Stimulated activated CD8-positive, alpha-beta memory T cell treated with anti-CD3 and anti-CD28 coated beads, Interleukin-4, amount 100 ng/mL, for 48 hours (primary cell): ENCODE measurements around the gene CDC37.
"Not testable (repeated sequence)": the region's sequence is repeated elsewhere in the genome, so short reads cannot be mapped to it uniquely, and the experiment has no call there.

ENCODE experiments used
- DNase-seq: peaks from one replicate; pipeline ENCODE4 v3.0.0-alpha.2; 2020

The CDC37 gene

GRCh38 chr19:10393137-10393536 is 10.2 kb downstream of the CDC37 start:
- DNase-seq, result no peak

GRCh38 chr19:10392120-10392519 is 11.2 kb downstream of the CDC37 start:
- DNase-seq, result no peak

DNA sequence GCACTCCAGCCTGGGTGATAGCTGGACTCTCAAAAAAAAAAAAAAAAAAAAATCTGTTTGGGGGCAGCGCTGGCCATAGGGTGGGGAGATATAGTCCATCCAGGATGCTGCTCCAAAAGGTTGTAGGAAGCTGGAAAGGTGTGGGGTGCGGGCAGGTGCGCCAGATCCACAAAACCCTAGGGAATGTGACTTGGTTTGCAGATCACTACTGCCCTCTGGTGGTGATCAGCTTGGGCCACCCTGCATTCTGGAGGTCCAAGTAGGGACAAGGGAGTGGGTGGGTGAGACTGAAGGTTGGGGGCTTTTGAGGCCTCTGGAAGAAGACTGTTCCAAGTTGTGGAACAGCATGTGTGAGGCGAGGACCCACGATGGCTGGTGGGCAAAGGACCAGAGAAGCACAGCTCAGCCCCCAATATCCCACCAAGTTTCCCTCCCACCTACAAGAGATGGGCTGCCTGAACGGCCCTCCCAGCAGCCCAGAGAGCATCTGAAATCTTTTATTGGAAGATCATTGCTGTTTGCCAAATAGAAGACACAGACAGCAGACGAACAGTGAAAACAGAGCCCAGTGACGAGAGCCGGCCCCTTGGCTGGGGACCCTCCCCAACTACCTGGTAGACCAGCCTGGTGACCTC is 12.6 kb downstream of the CDC37 start:
- peak; percentile 79 for DNase-seq

DNA sequence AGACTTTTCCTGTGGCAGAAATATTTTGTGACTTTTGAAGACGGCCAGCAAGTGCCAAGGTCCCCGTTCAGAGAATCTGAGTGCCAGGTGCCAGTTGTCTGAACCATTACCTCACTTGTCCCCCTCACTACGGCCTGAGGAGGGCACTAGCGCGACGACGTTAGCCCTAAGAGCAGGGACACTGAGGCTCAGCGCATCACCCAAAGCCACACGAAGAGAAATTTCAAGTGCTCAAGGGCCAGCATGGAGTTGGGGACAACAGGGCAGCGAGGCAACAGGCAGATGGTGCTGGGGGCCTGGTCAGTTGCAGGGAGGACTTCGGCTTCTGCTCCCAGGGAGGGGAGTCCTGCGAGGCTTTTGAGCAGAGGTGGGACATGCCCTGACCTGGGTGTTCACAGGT is 13.5 kb downstream of the CDC37 start:
- peak; percentile 56 for DNase-seq

GRCh38 chr19:10388957-10389356 is 14.4 kb downstream of the CDC37 start:
- DNase-seq, result peak; percentile 93

DNA sequence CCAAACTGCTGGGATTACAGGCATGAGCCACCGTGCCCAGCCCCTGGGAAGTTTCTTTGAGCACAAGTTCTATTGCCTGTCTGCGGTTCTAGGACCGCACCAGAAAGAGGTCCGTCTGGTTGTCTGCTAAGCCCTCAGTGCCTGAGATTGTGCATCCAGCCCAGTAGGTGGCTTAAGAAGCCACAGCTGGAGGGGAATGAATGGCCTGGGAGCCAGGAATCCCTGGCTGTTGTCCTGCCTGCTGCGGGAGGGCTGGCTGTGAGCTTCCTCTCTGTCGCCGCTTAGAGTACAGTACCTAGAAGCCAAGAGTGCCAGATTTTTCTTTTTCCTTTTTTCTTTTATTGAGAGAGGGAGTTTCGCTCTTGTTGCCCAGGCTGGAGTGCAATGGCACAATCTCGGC is 18.8 kb downstream of the CDC37 start:
- DNase-seq, result no peak

GRCh38 chr19:10383223-10383499 is 20.2 kb downstream of the CDC37 start:
- DNase-seq, result not testable (repeated sequence)

- DNase-seq, result peak; percentile 99
These were observed 22.8 kb downstream of the CDC37 start, which contains the start of gene TYK2 for GRCh38 chr19:10380313-10381102. Gene TYK2 (minus strand): TSS chr19:10380572. CDS start chr19:10378406, 2,166 bp downstream.

DNA sequence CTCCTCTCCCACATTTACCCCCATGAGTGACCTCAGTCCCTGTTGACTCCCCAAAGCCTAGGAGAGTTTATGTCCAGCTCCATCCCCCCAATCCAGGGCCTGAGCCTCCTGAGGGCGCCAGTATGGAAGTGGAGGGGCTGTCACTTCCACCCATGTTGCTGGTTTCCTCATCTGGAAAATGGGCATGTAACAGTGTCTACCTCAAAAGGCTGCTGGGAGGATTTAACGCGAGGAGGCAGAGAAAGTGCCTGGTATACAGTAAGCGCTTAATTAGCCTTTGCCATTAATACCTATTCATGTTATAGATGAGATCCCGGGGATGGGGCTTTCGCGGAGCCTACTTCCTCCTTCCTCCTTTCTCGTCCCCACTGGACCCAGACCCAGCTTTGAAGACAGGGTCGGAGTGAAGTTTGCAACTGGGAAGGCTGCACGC is 23.4 kb downstream of the CDC37 start:
- DNase-seq, result no peak

- DNase-seq, result no peak
These were observed 25.2 kb downstream of the CDC37 start for GRCh38 chr19:10378124-10378523.

- not testable (repeated sequence) for DNase-seq
These were observed 26.2 kb downstream of the CDC37 start for GRCh38 chr19:10377140-10377640.

DNA sequence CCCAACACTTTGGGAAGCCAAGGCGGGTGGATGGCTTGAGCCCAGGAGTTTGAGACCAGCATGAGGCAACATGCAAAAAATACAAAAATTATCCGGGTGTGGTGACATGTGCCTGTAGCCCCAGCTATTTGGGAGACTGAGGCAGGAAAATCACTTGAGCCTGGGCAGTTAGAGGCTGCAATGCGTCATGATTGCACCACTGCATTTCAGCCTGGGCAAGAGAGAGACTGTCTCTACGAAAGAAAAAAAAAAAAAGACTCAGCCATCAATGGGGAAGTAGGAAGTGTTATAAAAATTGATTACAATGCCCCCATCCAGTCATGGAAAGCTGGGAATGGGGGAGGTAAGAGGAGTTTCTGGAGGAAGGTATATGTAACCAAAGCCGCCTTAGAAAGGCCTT is 28.4 kb downstream of the CDC37 start:
- DNase-seq, result no peak

DNA sequence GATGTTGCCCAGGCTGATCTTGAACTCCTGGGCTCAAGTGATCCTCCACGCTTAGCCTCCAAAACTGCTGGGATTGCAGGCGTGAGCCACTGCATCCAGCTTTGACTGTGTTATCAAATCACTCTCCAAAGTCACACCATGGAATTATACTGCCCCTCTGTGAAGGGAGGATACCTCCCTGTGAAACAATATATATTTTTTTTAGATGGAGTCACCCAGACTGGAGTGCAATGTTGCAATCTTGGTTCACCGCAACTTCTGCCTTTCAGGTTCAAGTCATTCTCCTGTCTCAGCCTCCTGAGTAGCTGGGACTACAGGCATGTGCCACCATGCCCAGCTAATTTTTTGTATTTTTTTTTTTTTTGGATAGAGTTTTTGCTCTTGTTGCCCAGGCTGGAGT is 30.7 kb downstream of the CDC37 start:
- no peak for DNase-seq

GRCh38 chr19:10368101-10368803 is 35.1 kb downstream of the CDC37 start:
- DNase-seq, result no peak

GRCh38 chr19:10366950-10367512 is 36.3 kb downstream of the CDC37 start:
- DNase-seq, result not testable (repeated sequence)

GRCh38 chr19:10365518-10365917 is 37.8 kb downstream of the CDC37 start:
- DNase-seq, result no peak

- no peak for DNase-seq
These were observed 38.7 kb downstream of the CDC37 start for GRCh38 chr19:10364644-10365043.

GRCh38 chr19:10363789-10364281 is 39.5 kb downstream of the CDC37 start:
- no peak for DNase-seq

DNA sequence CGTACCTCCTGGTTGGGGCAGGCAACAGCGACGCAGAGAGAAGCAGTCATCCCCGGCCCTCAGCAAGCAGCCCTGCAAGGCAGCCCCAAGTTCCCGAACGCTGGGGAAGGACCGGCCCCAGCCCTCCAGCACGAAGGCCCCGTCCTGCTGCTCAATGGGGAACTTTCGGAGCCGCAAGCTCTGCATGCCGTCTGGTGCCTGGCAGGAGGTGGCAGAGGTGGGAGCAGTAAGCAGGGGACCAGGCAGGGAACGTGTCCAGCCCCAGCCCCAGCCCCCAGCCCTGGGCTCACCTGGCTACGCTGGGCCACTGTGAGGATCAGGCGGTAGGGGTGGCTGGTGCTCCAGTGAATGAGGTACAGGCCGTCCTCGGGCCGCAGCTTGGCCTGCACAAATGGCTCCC is 41.1 kb downstream of the CDC37 start:
- no peak for DNase-seq

- no peak for DNase-seq
These were observed 41.8 kb downstream of the CDC37 start for GRCh38 chr19:10361569-10362011.

GRCh38 chr19:10356431-10356830 is 46.9 kb downstream of the CDC37 start:
- DNase-seq, result no peak

DNA sequence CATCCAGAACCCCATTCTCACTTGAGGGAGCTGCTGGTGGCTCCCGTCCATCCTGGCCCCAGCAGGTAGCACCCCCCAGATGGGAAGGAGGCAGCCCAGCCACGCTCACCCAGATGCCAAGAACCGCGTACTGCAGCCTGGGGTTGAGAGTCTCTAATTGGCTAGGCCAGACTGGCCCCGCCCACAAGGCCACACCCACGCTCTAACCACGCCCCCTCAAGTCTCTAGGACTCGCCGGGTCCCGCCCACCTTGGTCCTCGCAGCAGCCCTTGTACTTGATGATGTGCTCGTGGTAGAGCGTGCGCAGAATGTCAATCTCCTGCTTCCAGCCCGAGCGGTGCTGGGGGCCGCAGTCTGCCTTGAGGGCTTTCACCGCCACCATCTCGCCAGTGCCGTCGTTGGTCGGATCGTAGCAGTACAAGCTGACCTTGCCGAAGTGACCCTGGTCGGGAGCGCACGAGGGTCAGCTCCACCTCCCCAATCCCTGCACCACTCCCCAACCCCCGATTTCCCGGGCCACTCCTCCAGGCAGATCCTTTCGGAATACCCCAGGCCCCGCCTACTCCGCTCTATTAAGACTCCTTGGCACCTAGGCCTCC is 49.5 kb downstream of the CDC37 start:
- peak; percentile 83 for DNase-seq
